Panc1 (cell line): ENCODE results near the gene RNF135. TPM values are rescaled to one million over a fixed set of nuclear protein-coding genes. Genes with fewer than 3 reads are reported as not detected.
"Not testable (repeated sequence)": the region's sequence is repeated elsewhere in the genome, so short reads cannot be mapped to it uniquely, and the experiment has no call there.

Experiments
- ATAC-seq: fragments of 200-7000 bp; cut with Tn5 transposase; 2 replicates; pipeline ENCODE4 v1.9.1; 2020; ENCODE audit warnings: mild to moderate bottlenecking, moderate library complexity
- BruUV-seq: library from RNA; stranded (reverse); fragments of 400-500 nt; replicated peaks from 2 replicates; lab custom pipeline; 2021; lab: Mats Ljungman, UMichigan
- CTCF ChIA-PET: fragments of 300-600 bp; sonication (Branson Sonifier 250); formaldehyde crosslinking; loops from one replicate; lab custom pipeline; 2022; ENCODE audit warnings: antibody characterized with exemption; lab: Charles Lee
- POLR2A ChIA-PET: fragments of 300-600 bp; sonication (Branson Sonifier 250); formaldehyde crosslinking; loops from one replicate; lab custom pipeline; 2022; ENCODE audit warnings: antibody characterized with exemption; lab: Charles Lee
- DNase-seq: peaks from one replicate; pipeline ENCODE4 v3.0.0-alpha.2; 2010; ENCODE audit warnings: low read depth, low spot score
- H3K27ac ChIP-seq: 2 replicates; pipeline ENCODE4 v1.5.1; 2011; ENCODE audit warnings: mild to moderate bottlenecking, low read length, inconsistent platforms
- H3K27me3 ChIP-seq: fragments of 200-500 bp; sonication (Bioruptor generic); 2 replicates; pipeline ENCODE4 v1.6.0; 2014; ENCODE audit warnings: low read length, inconsistent platforms; ENCODE audit not compliant: control insufficient read depth, insufficient read depth
- H3K36me3 ChIP-seq: fragments of 200-500 bp; sonication (Bioruptor generic); 2 replicates; pipeline ENCODE4 v1.5.1; 2014; ENCODE audit warnings: inconsistent platforms, mild to moderate bottlenecking, low read length, moderate library complexity; ENCODE audit not compliant: control insufficient read depth, insufficient read depth
- H3K4me1 ChIP-seq: 2 replicates; pipeline ENCODE4 v1.5.1; 2011; ENCODE audit warnings: inconsistent platforms, mild to moderate bottlenecking, low read length, moderate library complexity; ENCODE audit not compliant: control insufficient read depth, insufficient read depth
- H3K4me3 ChIP-seq, 2 experiments: 2 replicates each; pipeline ENCODE4 v1.5.1; 2011 to 2012; ENCODE audit warnings: low read depth in 2 of 2, low read length in 2 of 2, mild to moderate bottlenecking in 2 of 2, inconsistent platforms in 1 of 2, moderate library complexity in 1 of 2
- H3K9me3 ChIP-seq: fragments of 200-500 bp; sonication (Bioruptor generic); 2 replicates; pipeline ENCODE4 v1.5.1; 2014; ENCODE audit warnings: low read depth, mild to moderate bottlenecking, inconsistent platforms, low read length, moderate library complexity; ENCODE audit not compliant: control insufficient read depth, insufficient read depth
- POLR2AphosphoS5 ChIP-seq: IDR thresholded peaks from 2 replicates; pipeline ENCODE4 v1.6.1; 2012; ENCODE audit warnings: mild to moderate bottlenecking, low read depth, low read length, moderate library complexity
- SIN3A ChIP-seq: IDR thresholded peaks from 2 replicates; pipeline ENCODE4 v1.6.1; 2012; ENCODE audit warnings: low read depth, mild to moderate bottlenecking, low read length, moderate library complexity, borderline replicate concordance; ENCODE audit not compliant: insufficient read depth
- TCF7L2 ChIP-seq: IDR thresholded peaks from 2 replicates; pipeline ENCODE4 v1.6.1; 2011; ENCODE audit warnings: mild to moderate bottlenecking, low read depth, low read length, inconsistent platforms
- in situ Hi-C: cut with HindIII; loops from 2 replicates; pipeline ENCODE4 v1.10.0; 2016; ENCODE audit warnings: low sequenced_read_pairs, low pct_unique_long_range_greater_than_20kb
- intact Hi-C: fragments of 100-400 bp; cut with micrococcal nuclease; formaldehyde crosslinking; loops from one replicate; pipeline ENCODE4 v1.10.0; 2022; ENCODE audit not compliant: unreplicated experiment
- total RNA-seq: library from RNA; stranded (reverse); gene quantifications from one replicate; pipeline ENCODE4 v1.2.1, GENCODE V29; 2021; ENCODE audit not compliant: unreplicated experiment
- TF ChIP-seq, protein P1 (sequence below), 2 experiments: IDR thresholded peaks; 2 replicates each; pipeline ENCODE4 v1.6.1; 2011 to 2012; ENCODE audit warnings: low read depth in 2 of 2, control low read depth in 1 of 2, low read length in 1 of 2, mild to moderate bottlenecking in 1 of 2, moderate library complexity in 1 of 2; ENCODE audit not compliant: insufficient read depth in 1 of 2
- TF ChIP-seq, protein P2 (sequence below): fragments of 450-650 bp; IDR thresholded peaks from 2 replicates; pipeline ENCODE4 v1.5.1; 2017; ENCODE audit warnings: mild to moderate bottlenecking

Gene RNF135
- total RNA-seq, 1 experiment from 2014 or later = 41.8 TPM

DNA sequence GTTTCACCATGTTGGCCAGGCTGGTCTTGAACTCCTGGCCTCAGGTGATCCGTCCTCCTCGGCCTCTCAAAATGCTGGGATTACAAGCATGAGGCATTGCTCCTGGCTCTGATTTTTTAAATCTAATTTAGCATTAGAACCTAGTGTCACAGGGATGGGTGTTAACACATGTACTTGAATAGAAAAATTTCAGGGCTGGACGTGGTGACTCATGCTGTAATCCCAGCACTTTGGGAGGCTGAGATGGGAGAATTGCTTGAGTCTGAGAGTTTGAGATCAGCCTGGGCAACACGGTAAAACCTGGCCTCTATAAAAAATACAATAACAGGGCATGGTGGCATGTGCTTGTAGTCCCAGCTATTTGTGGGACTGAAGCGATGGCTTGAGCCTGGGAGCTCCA, 6.0 kb upstream of the RNF135 start:
- POLR2A ChIA-PET = no interaction called here
- intact Hi-C loops = no loop called here

DNA sequence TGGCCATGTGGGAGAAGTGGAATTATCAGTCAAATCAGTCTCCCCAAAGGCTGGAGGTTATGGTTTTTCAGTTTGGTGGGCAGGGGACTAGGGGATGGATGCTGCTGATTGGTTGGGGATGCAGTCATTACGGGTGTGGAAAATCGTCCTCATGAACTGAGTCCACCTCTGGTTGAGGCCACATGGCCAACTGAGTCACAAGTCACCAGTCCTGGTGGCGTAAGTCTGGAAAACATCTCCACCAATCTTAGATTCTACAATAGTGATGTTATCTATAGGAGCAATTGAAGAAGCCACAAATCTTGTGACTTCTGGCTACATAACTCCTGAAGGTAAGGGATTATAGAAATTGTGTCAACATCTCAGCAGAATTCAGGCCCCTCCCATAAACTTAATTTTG, 5.2 kb upstream of the RNF135 start:
- no peak overlapping the region for H3K27ac ChIP-seq
- H3K36me3 ChIP-seq = no peaks in the 10 kb centered on the region
- in situ Hi-C loops (no loop called here), intact Hi-C loops (no loop called here)
- no peak for ATAC-seq
- ChIA-PET POLR2A (no interaction called here), CTCF (no interaction called here)
- peaks cover 14% of the 10 kb centered on the region; the same call in 1 of the 2 replicates for H3K4me1 ChIP-seq
- DNase-seq = no peak
- no peaks in the 10 kb centered on the region for H3K9me3 ChIP-seq
- BruUV-seq = no TSS peak
- H3K4me3 ChIP-seq = no peak overlapping the region
- no peaks in the 10 kb centered on the region for H3K27me3 ChIP-seq
- TF ChIP-seq, protein P1, sequence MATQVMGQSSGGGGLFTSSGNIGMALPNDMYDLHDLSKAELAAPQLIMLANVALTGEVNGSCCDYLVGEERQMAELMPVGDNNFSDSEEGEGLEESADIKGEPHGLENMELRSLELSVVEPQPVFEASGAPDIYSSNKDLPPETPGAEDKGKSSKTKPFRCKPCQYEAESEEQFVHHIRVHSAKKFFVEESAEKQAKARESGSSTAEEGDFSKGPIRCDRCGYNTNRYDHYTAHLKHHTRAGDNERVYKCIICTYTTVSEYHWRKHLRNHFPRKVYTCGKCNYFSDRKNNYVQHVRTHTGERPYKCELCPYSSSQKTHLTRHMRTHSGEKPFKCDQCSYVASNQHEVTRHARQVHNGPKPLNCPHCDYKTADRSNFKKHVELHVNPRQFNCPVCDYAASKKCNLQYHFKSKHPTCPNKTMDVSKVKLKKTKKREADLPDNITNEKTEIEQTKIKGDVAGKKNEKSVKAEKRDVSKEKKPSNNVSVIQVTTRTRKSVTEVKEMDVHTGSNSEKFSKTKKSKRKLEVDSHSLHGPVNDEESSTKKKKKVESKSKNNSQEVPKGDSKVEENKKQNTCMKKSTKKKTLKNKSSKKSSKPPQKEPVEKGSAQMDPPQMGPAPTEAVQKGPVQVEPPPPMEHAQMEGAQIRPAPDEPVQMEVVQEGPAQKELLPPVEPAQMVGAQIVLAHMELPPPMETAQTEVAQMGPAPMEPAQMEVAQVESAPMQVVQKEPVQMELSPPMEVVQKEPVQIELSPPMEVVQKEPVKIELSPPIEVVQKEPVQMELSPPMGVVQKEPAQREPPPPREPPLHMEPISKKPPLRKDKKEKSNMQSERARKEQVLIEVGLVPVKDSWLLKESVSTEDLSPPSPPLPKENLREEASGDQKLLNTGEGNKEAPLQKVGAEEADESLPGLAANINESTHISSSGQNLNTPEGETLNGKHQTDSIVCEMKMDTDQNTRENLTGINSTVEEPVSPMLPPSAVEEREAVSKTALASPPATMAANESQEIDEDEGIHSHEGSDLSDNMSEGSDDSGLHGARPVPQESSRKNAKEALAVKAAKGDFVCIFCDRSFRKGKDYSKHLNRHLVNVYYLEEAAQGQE (IDR thresholded peaks at IDR 0.05; ENCODE audit: insufficient read depth in 1 of 2, low read depth in 2 of 2, low read length in 1 of 2) = no peak
- no peak for TF ChIP-seq SIN3A
- no peak for TF ChIP-seq POLR2AphosphoS5
- TF ChIP-seq, protein P2, sequence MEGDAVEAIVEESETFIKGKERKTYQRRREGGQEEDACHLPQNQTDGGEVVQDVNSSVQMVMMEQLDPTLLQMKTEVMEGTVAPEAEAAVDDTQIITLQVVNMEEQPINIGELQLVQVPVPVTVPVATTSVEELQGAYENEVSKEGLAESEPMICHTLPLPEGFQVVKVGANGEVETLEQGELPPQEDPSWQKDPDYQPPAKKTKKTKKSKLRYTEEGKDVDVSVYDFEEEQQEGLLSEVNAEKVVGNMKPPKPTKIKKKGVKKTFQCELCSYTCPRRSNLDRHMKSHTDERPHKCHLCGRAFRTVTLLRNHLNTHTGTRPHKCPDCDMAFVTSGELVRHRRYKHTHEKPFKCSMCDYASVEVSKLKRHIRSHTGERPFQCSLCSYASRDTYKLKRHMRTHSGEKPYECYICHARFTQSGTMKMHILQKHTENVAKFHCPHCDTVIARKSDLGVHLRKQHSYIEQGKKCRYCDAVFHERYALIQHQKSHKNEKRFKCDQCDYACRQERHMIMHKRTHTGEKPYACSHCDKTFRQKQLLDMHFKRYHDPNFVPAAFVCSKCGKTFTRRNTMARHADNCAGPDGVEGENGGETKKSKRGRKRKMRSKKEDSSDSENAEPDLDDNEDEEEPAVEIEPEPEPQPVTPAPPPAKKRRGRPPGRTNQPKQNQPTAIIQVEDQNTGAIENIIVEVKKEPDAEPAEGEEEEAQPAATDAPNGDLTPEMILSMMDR = no peak
- TF ChIP-seq TCF7L2 = no peak

More for the DNA sequence above, 6.0 kb upstream of the RNF135 start:
- Histone ChIP-seq H3K27me3 (no peaks in the 10 kb centered on the region), H3K9me3 (no peaks in the 10 kb centered on the region), H3K27ac (no peak overlapping the region), H3K36me3 (no peaks in the 10 kb centered on the region), H3K4me3 (no peak overlapping the region), H3K4me1 (peaks cover 12% of the 10 kb centered on the region; the same call in 1 of the 2 replicates)
- in situ Hi-C loops = no loop called here
- DNase-seq = no peak
- TF ChIP-seq TCF7L2 (no peak), SIN3A (no peak)
- BruUV-seq = no TSS peak
- no peak for ATAC-seq
- CTCF ChIA-PET = no interaction called here

DNA sequence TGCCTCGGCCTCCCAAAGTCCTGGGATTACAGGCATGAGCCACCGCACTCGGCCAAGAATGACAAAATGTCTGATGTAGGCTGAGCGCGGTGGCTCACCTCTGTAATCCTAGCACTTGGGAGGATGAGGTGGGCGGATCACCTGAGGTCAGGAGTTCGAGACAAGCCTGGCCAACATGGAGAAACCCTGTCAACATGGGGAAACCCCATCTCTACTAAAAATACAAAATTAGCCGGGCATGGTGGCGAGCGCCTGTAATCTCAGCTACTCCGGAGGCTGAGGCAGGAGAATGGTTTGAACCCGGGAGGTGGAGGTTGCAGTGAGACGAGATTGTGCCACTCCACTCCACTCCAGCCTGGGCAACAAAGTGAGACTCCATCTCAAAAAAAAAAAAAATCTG, 2.9 kb upstream of the RNF135 start:
- ATAC-seq, H3K4me3 ChIP-seq, H3K9me3 ChIP-seq, H3K27me3 ChIP-seq, intact Hi-C loops, DNase-seq, H3K27ac ChIP-seq, BruUV-seq, in situ Hi-C loops, H3K36me3 ChIP-seq: not testable (repeated sequence)
- H3K4me1 ChIP-seq = peaks cover 14% of the 10 kb centered on the region; the same call in 1 of the 2 replicates
- ChIA-PET CTCF (interaction anchor here (0.7 kb wide), 1 partner anchor 409 kb away, joined by 3 read pairs; no protein-coding TSS in a partner anchor), POLR2A (interaction anchor here (0.6 kb wide), 1 partner anchor 24 kb away, joined by 4 read pairs; no protein-coding TSS in a partner anchor)
